ENCODE data around the gene TLCD3B. TPM values are rescaled to one million over a fixed set of nuclear protein-coding genes. Genes with fewer than 3 reads are reported as not detected.

Gene TLCD3B
- total RNA-seq, 3 donors from 2014 or later (not counting 1 experiment from before 2014, with no cell fraction given) = 0.88 to 2.0 (median 1.7) TPM

DNA sequence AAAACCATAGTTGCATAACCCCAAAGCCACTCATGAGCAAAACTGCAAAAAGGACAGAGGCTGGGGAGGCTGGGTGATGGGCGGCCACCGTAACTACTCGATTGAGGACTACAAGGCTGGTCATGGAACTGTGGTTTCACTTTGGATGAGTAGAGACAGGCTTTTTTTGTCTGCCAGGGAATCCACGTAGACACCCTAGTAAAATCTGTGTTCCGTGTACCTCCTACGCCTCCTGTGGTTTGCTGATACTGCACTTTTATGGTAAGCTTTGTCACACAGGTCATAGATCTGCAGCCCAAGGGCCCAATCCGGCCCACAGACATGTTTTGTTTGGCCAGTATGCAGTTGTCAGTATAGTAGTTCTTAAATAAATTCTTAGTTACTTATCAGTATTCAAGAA is 2.2 kb upstream of the TLCD3B start:
- WGBS (ENCODE audit: insufficient coverage) = 68% methylated on average over 7 of the region's 7 CpGs
- H3K27me3 Mint-ChIP-seq (ENCODE audit: low read depth in 2 of 2) = peaks cover 14 to 20% of the 10 kb centered on the region in 2 donors
- Histone ChIP-seq H3K36me3 (ENCODE audit: control insufficient read depth, insufficient read depth, low read length) (no peaks in the 10 kb centered on the region), H3K4me1 (ENCODE audit: control insufficient read depth, insufficient read depth, low read length) (peaks cover 17% of the 10 kb centered on the region), H3K4me3 (ENCODE audit: low read length) (no peak overlapping the region), H3K27me3 (ENCODE audit: control insufficient read depth, insufficient read depth, low read length) (peaks cover 25% of the 10 kb centered on the region), H3K27ac (ENCODE audit: low read length) (no peak overlapping the region), H3K9me3 (ENCODE audit: control insufficient read depth, insufficient read depth, low read length) (no peaks in the 10 kb centered on the region)
- H3K27ac Mint-ChIP-seq = no peak overlapping the region
- intact Hi-C loops (cut with micrococcal nuclease) = no loop called here
- no peak for ATAC-seq
- no peak for DNase-seq
- TF ChIP-seq, protein P1, sequence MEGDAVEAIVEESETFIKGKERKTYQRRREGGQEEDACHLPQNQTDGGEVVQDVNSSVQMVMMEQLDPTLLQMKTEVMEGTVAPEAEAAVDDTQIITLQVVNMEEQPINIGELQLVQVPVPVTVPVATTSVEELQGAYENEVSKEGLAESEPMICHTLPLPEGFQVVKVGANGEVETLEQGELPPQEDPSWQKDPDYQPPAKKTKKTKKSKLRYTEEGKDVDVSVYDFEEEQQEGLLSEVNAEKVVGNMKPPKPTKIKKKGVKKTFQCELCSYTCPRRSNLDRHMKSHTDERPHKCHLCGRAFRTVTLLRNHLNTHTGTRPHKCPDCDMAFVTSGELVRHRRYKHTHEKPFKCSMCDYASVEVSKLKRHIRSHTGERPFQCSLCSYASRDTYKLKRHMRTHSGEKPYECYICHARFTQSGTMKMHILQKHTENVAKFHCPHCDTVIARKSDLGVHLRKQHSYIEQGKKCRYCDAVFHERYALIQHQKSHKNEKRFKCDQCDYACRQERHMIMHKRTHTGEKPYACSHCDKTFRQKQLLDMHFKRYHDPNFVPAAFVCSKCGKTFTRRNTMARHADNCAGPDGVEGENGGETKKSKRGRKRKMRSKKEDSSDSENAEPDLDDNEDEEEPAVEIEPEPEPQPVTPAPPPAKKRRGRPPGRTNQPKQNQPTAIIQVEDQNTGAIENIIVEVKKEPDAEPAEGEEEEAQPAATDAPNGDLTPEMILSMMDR (IDR thresholded peaks at IDR 0.05) = no peak
- H3K36me3 Mint-ChIP-seq = no peaks in the 10 kb centered on the region
- H3K9me3 Mint-ChIP-seq = no peaks in the 10 kb centered on the region
- peaks cover 0 to 16% of the 10 kb centered on the region in 2 donors for H3K4me1 Mint-ChIP-seq
- H3K4me3 Mint-ChIP-seq = no peak overlapping the region

GRCh38 chr16:30032083-30032819 is 1.2 kb upstream of the TLCD3B start:
- no peaks in the 10 kb centered on the region for H3K36me3 ChIP-seq (ENCODE audit: control insufficient read depth, insufficient read depth, low read length)
- H3K4me3 ChIP-seq (ENCODE audit: low read length) = no peak overlapping the region
- DNase-seq (peak; percentile 41 to 85), ATAC-seq (peak; percentile 66 to 69 (median 67))
- H3K9me3 Mint-ChIP-seq = no peaks in the 10 kb centered on the region
- peaks cover 25% of the 10 kb centered on the region for H3K27me3 ChIP-seq (ENCODE audit: control insufficient read depth, insufficient read depth, low read length)
- H3K27ac Mint-ChIP-seq = no peak overlapping the region
- 21% methylated on average over 11 of the region's 12 CpGs for WGBS (ENCODE audit: insufficient coverage)
- H3K4me1 Mint-ChIP-seq = peaks cover 0 to 22% of the 10 kb centered on the region in 2 donors
- no peaks in the 10 kb centered on the region for H3K9me3 ChIP-seq (ENCODE audit: control insufficient read depth, insufficient read depth, low read length)
- no peaks in the 10 kb centered on the region for H3K36me3 Mint-ChIP-seq
- H3K27me3 Mint-ChIP-seq (ENCODE audit: low read depth in 2 of 2) = peaks cover 24 to 30% of the 10 kb centered on the region in 2 donors
- intact Hi-C loops (cut with micrococcal nuclease) = no loop called here
- TF ChIP-seq, protein P1 (IDR thresholded peaks at IDR 0.05) = peak; percentile 67
- no peak overlapping the region for H3K27ac ChIP-seq (ENCODE audit: low read length)
- H3K4me1 ChIP-seq (ENCODE audit: control insufficient read depth, insufficient read depth, low read length) = peaks cover 17% of the 10 kb centered on the region
- peak overlapping the region; percentile 50 for H3K4me3 Mint-ChIP-seq

DNA sequence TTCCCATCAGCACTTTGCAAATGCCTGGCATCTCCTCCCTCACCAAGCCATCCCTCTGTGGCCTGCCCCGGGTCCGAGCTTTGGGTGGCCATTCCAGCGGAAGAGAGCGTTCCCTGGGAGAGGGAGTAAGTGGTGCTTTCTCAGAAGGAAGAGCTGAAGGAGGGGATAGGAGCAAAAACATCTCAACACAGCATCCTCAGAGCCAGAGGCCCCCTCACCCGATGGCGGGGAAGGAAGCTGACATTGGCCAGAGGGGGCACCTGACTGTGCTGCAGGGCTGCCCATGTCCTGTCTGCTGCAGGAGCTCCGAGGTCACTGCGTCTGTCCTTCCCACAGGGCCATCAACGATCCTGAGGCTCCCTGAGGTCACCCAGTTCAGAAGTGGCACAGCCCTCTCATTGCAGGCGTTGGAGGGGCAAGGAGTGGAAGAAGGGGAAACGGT is 427 bp upstream of the TLCD3B start:
- Mint-ChIP-seq H3K4me1 (peaks cover 0 to 22% of the 10 kb centered on the region in 2 donors), H3K27ac (no peak overlapping the region), H3K4me3 (no peak overlapping the region), H3K27me3 (ENCODE audit: low read depth in 2 of 2) (peaks cover 32 to 34% of the 10 kb centered on the region in 2 donors), H3K36me3 (no peaks in the 10 kb centered on the region), H3K9me3 (no peaks in the 10 kb centered on the region)
- ATAC-seq (no peak), DNase-seq (peak in 1 of 2 donors; percentile 11)
- Histone ChIP-seq H3K4me3 (ENCODE audit: low read length) (no peak overlapping the region), H3K27me3 (ENCODE audit: control insufficient read depth, insufficient read depth, low read length) (peaks cover 25% of the 10 kb centered on the region), H3K9me3 (ENCODE audit: control insufficient read depth, insufficient read depth, low read length) (no peaks in the 10 kb centered on the region), H3K4me1 (ENCODE audit: control insufficient read depth, insufficient read depth, low read length) (peaks cover 17% of the 10 kb centered on the region), H3K36me3 (ENCODE audit: control insufficient read depth, insufficient read depth, low read length) (no peaks in the 10 kb centered on the region), H3K27ac (ENCODE audit: low read length) (no peak overlapping the region)
- 21% methylated on average over 7 of the region's 11 CpGs for WGBS (ENCODE audit: insufficient coverage)
- TF ChIP-seq, protein P1 (IDR thresholded peaks at IDR 0.05) = no peak
- intact Hi-C loops (cut with micrococcal nuclease) = no loop called here

All from natural killer cell (primary cell).